DOHH2 (cell line): ENCODE data around the gene ZNF385D.

Experiments used
- EZH2phosphoT487 ChIP-seq: fragments of 200-600 bp; sonication (generic); IDR thresholded peaks from 2 replicates; pipeline ENCODE4 v1.6.1; 2017; ENCODE audit warnings: borderline replicate concordance, mild to moderate bottlenecking, antibody characterized with exemption, low read length, moderate library complexity, mixed read lengths
- TF ChIP-seq, protein P1 (sequence below): fragments of 200-600 bp; sonication (generic); IDR thresholded peaks from one replicate; pipeline ENCODE4 v1.5.1; 2014; ENCODE audit warnings: antibody characterized with exemption, mild to moderate bottlenecking, low read depth, low read length; ENCODE audit not compliant: poor library complexity, severe bottlenecking

DNA sequence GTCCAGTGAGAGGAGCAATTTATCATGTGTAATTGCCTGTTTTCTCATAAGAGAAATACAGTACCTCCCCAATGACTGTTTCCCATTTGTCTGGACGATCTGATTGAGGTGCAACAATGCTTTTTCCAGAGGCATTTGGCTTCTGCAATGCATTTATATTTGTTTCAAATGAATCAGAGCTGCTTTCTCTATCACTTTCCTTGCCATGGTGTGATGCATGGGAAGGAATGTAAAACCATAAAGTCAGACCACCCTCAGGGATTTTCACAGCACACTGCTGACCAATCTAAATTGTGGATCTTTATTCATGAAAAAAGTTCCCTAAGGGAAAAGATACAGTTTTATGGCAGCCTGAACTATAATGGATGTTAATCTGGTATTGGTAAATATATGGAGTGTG is 333.0 kb downstream of the ZNF385D start:
- no peak for TF ChIP-seq EZH2phosphoT487
- TF ChIP-seq, protein P1, sequence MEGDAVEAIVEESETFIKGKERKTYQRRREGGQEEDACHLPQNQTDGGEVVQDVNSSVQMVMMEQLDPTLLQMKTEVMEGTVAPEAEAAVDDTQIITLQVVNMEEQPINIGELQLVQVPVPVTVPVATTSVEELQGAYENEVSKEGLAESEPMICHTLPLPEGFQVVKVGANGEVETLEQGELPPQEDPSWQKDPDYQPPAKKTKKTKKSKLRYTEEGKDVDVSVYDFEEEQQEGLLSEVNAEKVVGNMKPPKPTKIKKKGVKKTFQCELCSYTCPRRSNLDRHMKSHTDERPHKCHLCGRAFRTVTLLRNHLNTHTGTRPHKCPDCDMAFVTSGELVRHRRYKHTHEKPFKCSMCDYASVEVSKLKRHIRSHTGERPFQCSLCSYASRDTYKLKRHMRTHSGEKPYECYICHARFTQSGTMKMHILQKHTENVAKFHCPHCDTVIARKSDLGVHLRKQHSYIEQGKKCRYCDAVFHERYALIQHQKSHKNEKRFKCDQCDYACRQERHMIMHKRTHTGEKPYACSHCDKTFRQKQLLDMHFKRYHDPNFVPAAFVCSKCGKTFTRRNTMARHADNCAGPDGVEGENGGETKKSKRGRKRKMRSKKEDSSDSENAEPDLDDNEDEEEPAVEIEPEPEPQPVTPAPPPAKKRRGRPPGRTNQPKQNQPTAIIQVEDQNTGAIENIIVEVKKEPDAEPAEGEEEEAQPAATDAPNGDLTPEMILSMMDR, result no peak
